Cardiac muscle cell (in vitro differentiated cells and primary cell): Measurements from ENCODE around the gene SLC28A3. TPM values are rescaled to one million over a fixed set of nuclear protein-coding genes. Genes with fewer than 3 reads are reported as not detected.

ENCODE experiments used
- DNase-seq, 2 donors: peaks; one replicate each; pipeline versions ENCODE4 v3.0.0 to v3.0.0-alpha.2; 2010 to 2017; ENCODE audit warnings: low read depth in 1 of 2, low spot score in 1 of 2
- H3K27ac ChIP-seq: fragments of 200-600 bp; sonication (generic); 2 replicates; pipeline ENCODE4 v1.5.1; 2016
- H3K27me3 ChIP-seq: fragments of 200-600 bp; sonication (generic); 2 replicates; pipeline ENCODE4 v1.6.0; 2016; ENCODE audit warnings: control low read depth
- H3K36me3 ChIP-seq: fragments of 200-600 bp; sonication (generic); 2 replicates; pipeline ENCODE4 v1.5.1; 2016; ENCODE audit warnings: control low read depth
- H3K4me1 ChIP-seq: fragments of 200-600 bp; sonication (generic); 2 replicates; pipeline ENCODE4 v1.8.1; 2017; ENCODE audit warnings: low read depth, mild to moderate bottlenecking, mixed run types
- H3K4me3 ChIP-seq: fragments of 200-600 bp; sonication (generic); 2 replicates; pipeline ENCODE4 v1.5.1; 2016; ENCODE audit warnings: mild to moderate bottlenecking
- H3K9me3 ChIP-seq: fragments of 200-600 bp; sonication (generic); 2 replicates; pipeline ENCODE4 v1.5.1; 2017; ENCODE audit warnings: low read depth, mild to moderate bottlenecking, control low read depth
- CTCF ChIP-seq: IDR thresholded peaks from 2 replicates; pipeline ENCODE4 v1.5.1; 2012; ENCODE audit warnings: low read depth, mild to moderate bottlenecking, low read length
- polyA plus RNA-seq: library from polyadenylated mRNA; unstranded; fragments of >200 nt; fragmentation: Nextera tagmentation; extraction: Ambion mirVana; gene quantifications from 2 replicates; pipeline ENCODE4 v1.2.1, GENCODE V29; 2016
- total RNA-seq: library from RNA; depleted of rRNA; stranded (reverse); fragments of >200 nt; gene quantifications from 2 replicates; pipeline ENCODE4 v1.2.3, GENCODE V29; 2016

The SLC28A3 gene
- total and polyA plus RNA-seq, 2 experiments from 2014 or later, result 0.70 to 1.5 TPM

- Histone ChIP-seq H3K36me3 (no peaks in the 10 kb centered on the region), H3K27ac (peak overlapping the region; percentile 91), H3K27me3 (no peaks in the 10 kb centered on the region), H3K9me3 (no peaks in the 10 kb centered on the region), H3K4me3 (no peak overlapping the region), H3K4me1 (peaks cover 39% of the 10 kb centered on the region)
- peak in 1 of 2 donors; percentile 23 for DNase-seq
- TF ChIP-seq CTCF, result no peak
These were observed 1.1 kb downstream of the SLC28A3 start for GRCh38 chr9:84339503-84339902.

GRCh38 chr9:84338792-84339191 lies 1.8 kb downstream of the SLC28A3 start:
- TF ChIP-seq CTCF, result no peak
- H3K4me3 ChIP-seq, result no peak overlapping the region

GRCh38 chr9:84337252-84337651 lies 3.3 kb downstream of the SLC28A3 start:
- H3K9me3 ChIP-seq, result no peaks in the 10 kb centered on the region
- no peaks in the 10 kb centered on the region for H3K27me3 ChIP-seq
- DNase-seq, result no peak
- peaks cover 29% of the 10 kb centered on the region for H3K4me1 ChIP-seq
- TF ChIP-seq CTCF, result no peak
- H3K4me3 ChIP-seq, result no peak overlapping the region
- no peaks in the 10 kb centered on the region for H3K36me3 ChIP-seq
- no peak overlapping the region for H3K27ac ChIP-seq

More at GRCh38 chr9:84338792-84339191, 1.8 kb downstream of the SLC28A3 start:
- Histone ChIP-seq H3K27ac (peak overlapping the region; percentile 91), H3K4me1 (peaks cover 39% of the 10 kb centered on the region), H3K9me3 (no peaks in the 10 kb centered on the region), H3K36me3 (no peaks in the 10 kb centered on the region), H3K27me3 (no peaks in the 10 kb centered on the region)
- no peak for DNase-seq

GRCh38 chr9:84331119-84331809 lies 9.3 kb downstream of the SLC28A3 start:
- Histone ChIP-seq H3K9me3 (no peaks in the 10 kb centered on the region), H3K4me3 (no peak overlapping the region), H3K27me3 (no peaks in the 10 kb centered on the region), H3K36me3 (no peaks in the 10 kb centered on the region), H3K4me1 (no peaks in the 10 kb centered on the region), H3K27ac (no peak overlapping the region)
- peak in 1 of 2 donors; percentile 40 for DNase-seq
- no peak for TF ChIP-seq CTCF

GRCh38 chr9:84330246-84330645 lies 10.3 kb downstream of the SLC28A3 start:
- no peaks in the 10 kb centered on the region for H3K27me3 ChIP-seq
- H3K27ac ChIP-seq, result no peak overlapping the region
- no peak for DNase-seq
- no peaks in the 10 kb centered on the region for H3K36me3 ChIP-seq
- no peak for TF ChIP-seq CTCF
- H3K9me3 ChIP-seq, result no peaks in the 10 kb centered on the region
- no peaks in the 10 kb centered on the region for H3K4me1 ChIP-seq
- H3K4me3 ChIP-seq, result no peak overlapping the region

- H3K9me3 ChIP-seq, result no peaks in the 10 kb centered on the region
- no peak overlapping the region for H3K4me3 ChIP-seq
- DNase-seq, result no peak
- no peak for TF ChIP-seq CTCF
- no peaks in the 10 kb centered on the region for H3K4me1 ChIP-seq
- no peaks in the 10 kb centered on the region for H3K27me3 ChIP-seq
- H3K27ac ChIP-seq, result no peak overlapping the region
- no peaks in the 10 kb centered on the region for H3K36me3 ChIP-seq
These were observed 13.4 kb downstream of the SLC28A3 start for GRCh38 chr9:84327184-84327583.
